IPS-15b (cell line): ENCODE data around the gene FFAR1.

Source experiments
- H3K27me3 ChIP-seq: one replicate; pipeline ENCODE4 v1.6.1; 2013; ENCODE audit warnings: low read length; ENCODE audit not compliant: control insufficient read depth, insufficient read depth
- H3K36me3 ChIP-seq: one replicate; pipeline ENCODE4 v1.6.1; 2013; ENCODE audit warnings: low read length; ENCODE audit not compliant: control insufficient read depth, insufficient read depth
- H3K4me1 ChIP-seq: one replicate; pipeline ENCODE4 v1.6.1; 2013; ENCODE audit warnings: mild to moderate bottlenecking, low read length; ENCODE audit not compliant: control insufficient read depth, insufficient read depth
- H3K4me3 ChIP-seq: one replicate; pipeline ENCODE4 v1.5.1; 2013; ENCODE audit warnings: low read depth, low read length
- H3K9ac ChIP-seq: one replicate; pipeline ENCODE4 v1.6.1; 2013; ENCODE audit warnings: low read depth, mild to moderate bottlenecking, low read length
- H3K9me3 ChIP-seq: one replicate; pipeline ENCODE4 v1.6.1; 2013; ENCODE audit warnings: mild to moderate bottlenecking, low read length; ENCODE audit not compliant: control insufficient read depth, insufficient read depth

Gene FFAR1

DNA sequence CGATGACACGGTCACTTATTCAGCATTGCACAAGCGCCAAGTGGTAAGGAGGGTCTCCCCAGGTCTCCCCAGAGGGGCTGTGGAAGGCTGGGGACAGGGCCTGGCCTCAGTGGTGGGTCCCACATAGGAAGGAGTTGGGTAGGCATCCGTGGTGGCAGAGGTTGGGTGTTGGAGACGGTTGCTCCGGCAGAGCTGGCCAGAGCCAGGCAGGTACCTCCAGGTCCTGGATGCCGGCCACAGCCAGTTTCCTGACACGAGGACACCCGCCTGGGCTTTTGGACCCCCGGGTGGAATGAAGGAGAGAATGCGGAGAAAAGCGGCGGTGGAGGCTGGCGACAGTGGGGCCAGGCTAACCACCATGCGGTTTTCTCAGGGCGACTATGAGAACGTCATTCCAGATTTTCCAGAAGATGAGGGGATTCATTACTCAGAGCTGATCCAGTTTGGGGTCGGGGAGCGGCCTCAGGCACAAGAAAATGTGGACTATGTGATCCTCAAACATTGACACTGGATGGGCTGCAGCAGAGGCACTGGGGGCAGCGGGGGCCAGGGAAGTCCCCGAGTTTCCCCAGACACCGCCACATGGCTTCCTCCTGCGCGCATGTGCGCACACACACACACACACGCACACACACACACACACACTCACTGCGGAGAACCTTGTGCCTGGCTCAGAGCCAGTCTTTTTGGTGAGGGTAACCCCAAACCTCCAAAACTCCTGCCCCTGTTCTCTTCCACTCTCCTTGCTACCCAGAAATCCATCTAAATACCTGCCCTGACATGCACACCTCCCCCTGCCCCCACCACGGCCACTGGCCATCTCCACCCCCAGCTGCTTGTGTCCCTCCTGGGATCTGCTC is 1.3 kb upstream of the FFAR1 start:
- no peak overlapping the region for H3K4me3 ChIP-seq
- H3K4me1 ChIP-seq = no peaks in the 10 kb centered on the region
- H3K9me3 ChIP-seq = no peaks in the 10 kb centered on the region
- no peaks in the 10 kb centered on the region for H3K27me3 ChIP-seq
- H3K9ac ChIP-seq = no peak overlapping the region
- no peaks in the 10 kb centered on the region for H3K36me3 ChIP-seq

GRCh38 chr19:35347930-35348298 is 212 bp downstream of the FFAR1 start:
- Histone ChIP-seq H3K4me1 (no peaks in the 10 kb centered on the region), H3K9me3 (no peaks in the 10 kb centered on the region), H3K9ac (no peak overlapping the region), H3K27me3 (no peaks in the 10 kb centered on the region), H3K4me3 (no peak overlapping the region), H3K36me3 (no peaks in the 10 kb centered on the region)

GRCh38 chr19:35348911-35349611 is 1.4 kb downstream of the FFAR1 start:
- no peak overlapping the region for H3K9ac ChIP-seq
- no peak overlapping the region for H3K4me3 ChIP-seq
- no peaks in the 10 kb centered on the region for H3K4me1 ChIP-seq
- no peaks in the 10 kb centered on the region for H3K27me3 ChIP-seq
- no peaks in the 10 kb centered on the region for H3K9me3 ChIP-seq
- no peaks in the 10 kb centered on the region for H3K36me3 ChIP-seq

- H3K9ac ChIP-seq = no peak overlapping the region
- no peaks in the 10 kb centered on the region for H3K36me3 ChIP-seq
- no peaks in the 10 kb centered on the region for H3K27me3 ChIP-seq
- H3K9me3 ChIP-seq = no peaks in the 10 kb centered on the region
- H3K4me1 ChIP-seq = no peaks in the 10 kb centered on the region
- H3K4me3 ChIP-seq = no peak overlapping the region
Observed at GRCh38 chr19:35349614-35350521, 2.2 kb downstream of the FFAR1 start.

DNA sequence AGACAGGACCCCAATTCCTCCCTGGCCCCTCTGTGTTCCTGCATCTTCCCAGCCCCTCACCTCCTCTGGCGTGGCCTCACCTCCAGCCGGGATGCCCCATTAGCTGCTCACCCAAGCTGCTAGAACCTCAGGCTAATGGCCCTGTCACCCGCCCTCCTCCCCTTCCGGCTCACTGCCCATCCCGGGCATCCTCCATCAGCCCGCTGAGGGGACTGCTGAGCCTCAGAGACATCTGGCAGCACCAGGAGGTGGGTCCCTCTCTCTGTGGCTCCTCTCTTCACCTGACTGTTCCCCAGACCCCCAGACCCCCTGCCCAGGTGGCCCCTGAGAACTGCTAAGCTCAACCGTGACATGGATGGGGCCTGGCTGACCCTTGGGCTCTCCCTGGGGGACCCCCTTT is 2.9 kb downstream of the FFAR1 start:
- Histone ChIP-seq H3K9me3 (no peaks in the 10 kb centered on the region), H3K36me3 (no peaks in the 10 kb centered on the region), H3K4me3 (no peak overlapping the region), H3K4me1 (no peaks in the 10 kb centered on the region), H3K9ac (no peak overlapping the region), H3K27me3 (no peaks in the 10 kb centered on the region)

GRCh38 chr19:35351411-35352176 is 3.9 kb downstream of the FFAR1 start:
- no peak overlapping the region for H3K4me3 ChIP-seq
- no peak overlapping the region for H3K9ac ChIP-seq
- no peaks in the 10 kb centered on the region for H3K9me3 ChIP-seq
- no peaks in the 10 kb centered on the region for H3K27me3 ChIP-seq
- H3K4me1 ChIP-seq = no peaks in the 10 kb centered on the region
- H3K36me3 ChIP-seq = no peaks in the 10 kb centered on the region

DNA sequence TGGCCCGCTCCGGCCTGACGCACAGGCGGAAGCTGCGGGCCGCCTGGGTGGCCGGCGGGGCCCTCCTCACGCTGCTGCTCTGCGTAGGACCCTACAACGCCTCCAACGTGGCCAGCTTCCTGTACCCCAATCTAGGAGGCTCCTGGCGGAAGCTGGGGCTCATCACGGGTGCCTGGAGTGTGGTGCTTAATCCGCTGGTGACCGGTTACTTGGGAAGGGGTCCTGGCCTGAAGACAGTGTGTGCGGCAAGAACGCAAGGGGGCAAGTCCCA is 4.4 kb downstream of the FFAR1 start:
- Histone ChIP-seq H3K4me1 (no peaks in the 10 kb centered on the region), H3K9ac (no peak overlapping the region), H3K9me3 (no peaks in the 10 kb centered on the region), H3K27me3 (no peaks in the 10 kb centered on the region), H3K4me3 (no peak overlapping the region), H3K36me3 (no peaks in the 10 kb centered on the region)

DNA sequence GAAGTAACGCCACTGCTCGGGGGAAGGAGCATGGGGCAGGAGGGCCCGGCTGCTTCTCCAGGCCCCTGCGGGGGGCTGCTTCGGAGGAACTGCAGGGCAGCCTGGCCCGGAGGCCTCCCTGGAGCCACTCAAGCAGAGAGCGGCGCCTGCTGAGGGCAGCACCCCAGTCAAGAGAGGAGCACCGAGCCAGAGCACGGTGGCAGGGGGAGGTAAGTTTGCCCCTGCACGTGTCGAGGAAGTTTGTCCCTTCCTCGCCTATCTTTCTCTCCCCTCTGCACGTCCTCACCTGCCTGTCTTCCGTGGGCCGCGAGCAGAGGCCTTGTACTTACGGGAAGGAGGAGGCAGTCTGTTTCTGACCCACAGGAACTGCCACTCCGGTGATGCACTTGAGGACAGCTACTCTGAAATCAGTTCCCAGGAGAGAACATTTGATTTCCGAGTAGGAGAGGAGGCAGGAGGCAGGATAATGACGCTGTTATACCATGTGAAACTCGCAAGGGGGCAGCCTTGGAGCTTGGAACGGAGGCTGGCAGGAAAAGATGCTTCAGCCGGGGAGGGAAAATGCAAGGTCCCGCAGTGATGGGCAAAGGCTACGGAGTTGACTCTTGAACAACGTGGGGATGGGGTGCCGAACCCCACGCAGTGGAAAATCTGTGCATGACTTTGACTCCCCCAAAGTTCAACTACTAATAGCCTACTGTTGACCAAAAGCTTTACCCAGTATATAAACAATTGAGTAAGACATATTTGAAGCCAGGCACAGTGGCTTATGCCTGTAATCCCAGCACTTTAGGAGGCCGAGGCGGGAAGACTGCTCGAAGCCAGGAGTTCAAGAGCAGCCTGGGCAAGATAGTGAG is 5.0 kb downstream of the FFAR1 start:
- H3K4me3 ChIP-seq = no peak overlapping the region
- no peaks in the 10 kb centered on the region for H3K4me1 ChIP-seq
- H3K9me3 ChIP-seq = no peaks in the 10 kb centered on the region
- no peak overlapping the region for H3K9ac ChIP-seq
- H3K27me3 ChIP-seq = no peaks in the 10 kb centered on the region
- H3K36me3 ChIP-seq = no peaks in the 10 kb centered on the region

- no peak overlapping the region for H3K9ac ChIP-seq
- H3K9me3 ChIP-seq = no peaks in the 10 kb centered on the region
- H3K4me1 ChIP-seq = no peaks in the 10 kb centered on the region
- no peak overlapping the region for H3K4me3 ChIP-seq
- H3K36me3 ChIP-seq = no peaks in the 10 kb centered on the region
- H3K27me3 ChIP-seq = no peaks in the 10 kb centered on the region
Observed at GRCh38 chr19:35353635-35354034, 5.9 kb downstream of the FFAR1 start.

- H3K27me3 ChIP-seq = no peaks in the 10 kb centered on the region
- H3K4me3 ChIP-seq = no peak overlapping the region
- no peaks in the 10 kb centered on the region for H3K9me3 ChIP-seq
- H3K9ac ChIP-seq = no peak overlapping the region
- H3K4me1 ChIP-seq = no peaks in the 10 kb centered on the region
- no peaks in the 10 kb centered on the region for H3K36me3 ChIP-seq
Observed at GRCh38 chr19:35354898-35355297, 7.2 kb downstream of the FFAR1 start.
